Caco-2 (cell line): ENCODE results near the gene NDUFB3. TPM values are rescaled to one million over a fixed set of nuclear protein-coding genes. Genes with fewer than 3 reads are reported as not detected.
"Not testable (repeated sequence)": the region's sequence is repeated elsewhere in the genome, so short reads cannot be mapped to it uniquely, and the experiment has no call there.

Source experiments
- BruUV-seq: library from RNA; stranded (reverse); fragments of 400-500 nt; replicated peaks from 2 replicates; lab custom pipeline; 2021; lab: Mats Ljungman, UMichigan
- CTCF ChIA-PET: fragments of 300-600 bp; sonication (Branson Sonifier 250); formaldehyde crosslinking; loops from one replicate; lab custom pipeline; 2022; ENCODE audit warnings: antibody characterized with exemption; lab: Charles Lee
- POLR2A ChIA-PET: fragments of 300-600 bp; sonication (Branson Sonifier 250); formaldehyde crosslinking; loops from one replicate; lab custom pipeline; 2022; ENCODE audit warnings: antibody characterized with exemption; lab: Charles Lee
- DNase-seq, 2 experiments: peaks; one replicate each; pipeline versions ENCODE4 v3.0.0 to v3.0.0-alpha.2; 2020 to 2022
- H3K27me3 ChIP-seq: replicated peaks from 2 replicates; pipeline ENCODE4 v1.6.0; 2011; ENCODE audit warnings: low read length; ENCODE audit not compliant: control insufficient read depth, insufficient read depth
- H3K36me3 ChIP-seq: 2 replicates; pipeline ENCODE4 v1.5.1; 2011; ENCODE audit warnings: low read length; ENCODE audit not compliant: control insufficient read depth, insufficient read depth
- H3K4me1 ChIP-seq: fragments of 250-450 bp; sonication (Bioruptor Pico); 2 replicates; pipeline ENCODE4 v1.5.1; 2020; ENCODE audit warnings: mild to moderate bottlenecking
- H3K4me3 ChIP-seq: 2 replicates; pipeline ENCODE4 v1.5.1; 2011; ENCODE audit warnings: low read depth, mild to moderate bottlenecking, control low read depth, low read length
- H3K9me3 ChIP-seq: fragments of 250-450 bp; sonication (Bioruptor Pico); 2 replicates; pipeline ENCODE4 v1.5.1; 2020; ENCODE audit warnings: mild to moderate bottlenecking, moderate library complexity
- H3K27ac Mint-ChIP-seq: one replicate; pipeline ENCODE4 v1.8.0; 2022; ENCODE audit warnings: mixed read lengths; ENCODE audit not compliant: unreplicated experiment
- H3K27me3 Mint-ChIP-seq: one replicate; pipeline ENCODE4 v1.8.0; 2022; ENCODE audit warnings: mixed read lengths; ENCODE audit not compliant: insufficient read depth, unreplicated experiment
- H3K36me3 Mint-ChIP-seq: one replicate; pipeline ENCODE4 v1.8.0; 2022; ENCODE audit warnings: mild to moderate bottlenecking, mixed read lengths; ENCODE audit not compliant: insufficient read depth, unreplicated experiment
- H3K4me1 Mint-ChIP-seq: one replicate; pipeline ENCODE4 v1.8.0; 2022; ENCODE audit warnings: low read depth, mixed read lengths; ENCODE audit not compliant: unreplicated experiment
- H3K4me3 Mint-ChIP-seq: one replicate; pipeline ENCODE4 v1.8.0; 2022; ENCODE audit warnings: mild to moderate bottlenecking, moderate library complexity, mixed read lengths; ENCODE audit not compliant: unreplicated experiment
- H3K9me3 Mint-ChIP-seq: one replicate; pipeline ENCODE4 v1.8.0; 2022; ENCODE audit warnings: mixed read lengths; ENCODE audit not compliant: unreplicated experiment
- intact Hi-C: fragments of 100-400 bp; cut with micrococcal nuclease; formaldehyde crosslinking; loops from one replicate; pipeline ENCODE4 v1.10.0; 2022; ENCODE audit not compliant: unreplicated experiment
- total RNA-seq: library from RNA; stranded (reverse); gene quantifications from 2 replicates; pipeline ENCODE4 v1.2.3, GENCODE V29; 2022
- TF ChIP-seq, protein P1 (sequence below), 2 experiments: fragments of 200-600 bp in 1 of 2; IDR thresholded peaks; 1 replicate in 1 of 2; 2 replicates in 1 of 2; pipeline versions ENCODE4 v1.5.1 to v1.8.0; 2011 to 2022; ENCODE audit warnings: antibody characterized with exemption in 1 of 2, control low read depth in 1 of 2, inconsistent platforms in 1 of 2, low read depth in 1 of 2, low read length in 1 of 2, mild to moderate bottlenecking in 1 of 2, moderate library complexity in 1 of 2; ENCODE audit not compliant: insufficient read depth in 1 of 2, severe bottlenecking in 1 of 2, unreplicated experiment in 1 of 2

Gene NDUFB3
- total RNA-seq, 1 experiment from 2014 or later: 117 TPM

DNA sequence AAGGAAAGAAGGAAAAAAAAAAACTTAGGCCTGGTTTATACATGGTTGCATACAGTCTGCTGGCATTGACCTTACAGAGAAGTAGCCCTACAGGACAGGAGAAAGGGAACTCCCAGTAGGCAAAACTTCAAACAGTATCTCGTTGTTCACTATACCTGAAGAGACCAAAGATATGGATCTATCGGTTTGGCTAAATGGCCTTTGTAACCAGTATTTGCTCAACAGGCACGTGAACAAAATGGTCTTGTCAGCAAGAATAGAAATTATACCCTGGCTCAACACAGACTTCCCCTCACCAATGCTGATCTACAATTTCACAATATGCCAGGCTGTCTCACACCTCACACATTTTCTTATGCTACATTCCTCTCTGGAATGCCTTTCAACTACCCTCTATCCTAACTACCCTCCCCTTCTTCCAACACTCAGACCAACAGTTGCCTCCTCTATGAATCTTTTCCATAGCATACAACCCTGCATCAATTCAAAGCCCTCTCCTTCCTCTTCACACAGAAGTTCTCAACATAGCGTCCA is 14.0 kb upstream of the NDUFB3 start:
- no peak for DNase-seq
- CTCF ChIA-PET: no interaction called here
- intact Hi-C loops: no loop called here
- Histone ChIP-seq H3K27me3 (no peaks in the 10 kb centered on the region), H3K4me1 (peaks cover 30% of the 10 kb centered on the region), H3K9me3 (no peaks in the 10 kb centered on the region), H3K36me3 (no peaks in the 10 kb centered on the region), H3K4me3 (no peak overlapping the region)
- Mint-ChIP-seq H3K4me1 (peaks cover 18% of the 10 kb centered on the region), H3K9me3 (no peaks in the 10 kb centered on the region), H3K4me3 (no peak overlapping the region), H3K27ac (no peak overlapping the region), H3K36me3 (peaks cover 13% of the 10 kb centered on the region), H3K27me3 (no peaks in the 10 kb centered on the region)
- POLR2A ChIA-PET: no interaction called here
- BruUV-seq: no TSS peak
- TF ChIP-seq, protein P1, sequence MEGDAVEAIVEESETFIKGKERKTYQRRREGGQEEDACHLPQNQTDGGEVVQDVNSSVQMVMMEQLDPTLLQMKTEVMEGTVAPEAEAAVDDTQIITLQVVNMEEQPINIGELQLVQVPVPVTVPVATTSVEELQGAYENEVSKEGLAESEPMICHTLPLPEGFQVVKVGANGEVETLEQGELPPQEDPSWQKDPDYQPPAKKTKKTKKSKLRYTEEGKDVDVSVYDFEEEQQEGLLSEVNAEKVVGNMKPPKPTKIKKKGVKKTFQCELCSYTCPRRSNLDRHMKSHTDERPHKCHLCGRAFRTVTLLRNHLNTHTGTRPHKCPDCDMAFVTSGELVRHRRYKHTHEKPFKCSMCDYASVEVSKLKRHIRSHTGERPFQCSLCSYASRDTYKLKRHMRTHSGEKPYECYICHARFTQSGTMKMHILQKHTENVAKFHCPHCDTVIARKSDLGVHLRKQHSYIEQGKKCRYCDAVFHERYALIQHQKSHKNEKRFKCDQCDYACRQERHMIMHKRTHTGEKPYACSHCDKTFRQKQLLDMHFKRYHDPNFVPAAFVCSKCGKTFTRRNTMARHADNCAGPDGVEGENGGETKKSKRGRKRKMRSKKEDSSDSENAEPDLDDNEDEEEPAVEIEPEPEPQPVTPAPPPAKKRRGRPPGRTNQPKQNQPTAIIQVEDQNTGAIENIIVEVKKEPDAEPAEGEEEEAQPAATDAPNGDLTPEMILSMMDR (IDR thresholded peaks at IDR 0.05; ENCODE audit: insufficient read depth in 1 of 2, low read depth in 1 of 2, low read length in 1 of 2, severe bottlenecking in 1 of 2, unreplicated experiment in 1 of 2): no peak

DNA sequence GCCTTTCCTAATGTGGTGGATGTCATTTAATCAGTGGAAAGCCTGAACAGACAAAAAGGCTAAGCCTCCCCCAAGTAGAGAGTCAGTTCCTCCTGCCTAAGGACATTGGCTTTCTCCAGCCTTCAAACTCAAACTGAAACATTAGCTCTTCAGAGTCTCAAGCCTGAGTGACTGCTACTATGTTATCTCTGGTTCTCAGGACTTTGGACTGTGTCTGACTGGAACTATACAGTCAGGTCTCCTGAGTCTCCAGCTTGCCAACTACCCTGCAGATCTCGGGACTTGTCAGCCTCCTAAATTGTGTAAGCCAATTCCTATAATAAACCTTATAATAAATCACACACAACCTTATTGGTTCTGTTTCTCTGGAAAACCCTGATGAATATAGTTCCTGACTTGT is 12.9 kb upstream of the NDUFB3 start:
- peak in 1 of 2 experiments; percentile 19 for DNase-seq
- Histone ChIP-seq H3K36me3 (no peaks in the 10 kb centered on the region), H3K4me3 (no peak overlapping the region), H3K9me3 (no peaks in the 10 kb centered on the region), H3K4me1 (peaks cover 30% of the 10 kb centered on the region), H3K27me3 (no peaks in the 10 kb centered on the region)
- peaks cover 21% of the 10 kb centered on the region for H3K36me3 Mint-ChIP-seq
- H3K27me3 Mint-ChIP-seq: no peaks in the 10 kb centered on the region
- intact Hi-C loops: no loop called here
- CTCF ChIA-PET: interaction anchor here (0.6 to 1.3 kb wide), 4 partner anchors 10 to 158 kb away, joined by 3 to 10 read pairs (median 3); partner anchors contain the start of gene ORC2
- no TSS peak for BruUV-seq
- H3K27ac Mint-ChIP-seq: no peak overlapping the region
- TF ChIP-seq, protein P1 (IDR thresholded peaks at IDR 0.05; ENCODE audit: insufficient read depth in 1 of 2, low read depth in 1 of 2, low read length in 1 of 2, severe bottlenecking in 1 of 2, unreplicated experiment in 1 of 2): no peak
- POLR2A ChIA-PET: interaction anchor here (0.6 to 0.9 kb wide), 2 partner anchors 154 to 194 kb away, joined by 3 read pairs; partner anchors contain the start of gene CLK1
- H3K4me1 Mint-ChIP-seq: peaks cover 18% of the 10 kb centered on the region
- no peak overlapping the region for H3K4me3 Mint-ChIP-seq
- no peaks in the 10 kb centered on the region for H3K9me3 Mint-ChIP-seq

DNA sequence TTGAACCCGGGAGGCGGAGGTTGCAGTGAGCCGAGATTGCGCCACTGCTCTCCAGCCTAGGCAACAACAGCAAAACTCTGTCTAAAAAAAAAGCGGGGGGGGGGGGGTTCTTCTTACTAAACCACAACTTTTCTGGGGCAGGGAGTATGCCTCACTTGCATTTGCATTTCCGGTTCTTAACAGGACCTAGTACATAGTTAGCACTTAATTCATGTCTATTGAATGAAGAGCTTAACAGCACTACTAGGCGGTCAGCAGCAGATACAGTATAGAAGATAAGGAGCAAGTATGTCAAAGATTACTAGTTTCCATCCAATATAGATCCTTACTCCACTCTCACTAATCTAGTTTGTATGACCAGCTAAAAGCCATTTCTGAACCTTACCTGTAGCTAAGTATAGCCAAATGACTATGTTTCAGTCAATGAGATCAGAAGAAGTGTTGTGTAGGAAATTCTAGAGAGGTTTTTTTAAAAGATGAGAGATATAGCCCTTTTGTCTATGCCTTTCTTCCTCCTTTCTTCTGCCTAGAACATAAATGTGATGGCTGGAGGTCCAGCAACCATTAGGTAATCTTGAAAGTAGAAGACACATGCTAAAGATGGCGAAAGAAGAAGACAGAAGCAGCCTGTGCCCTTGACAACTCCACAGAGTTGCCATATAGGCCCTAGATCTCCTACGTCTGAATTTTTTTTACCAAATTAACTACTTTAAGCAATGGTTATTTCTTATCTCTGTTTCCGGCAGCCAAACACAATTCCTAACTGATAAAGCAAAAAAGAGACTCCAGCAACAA is 11.6 kb upstream of the NDUFB3 start:
- BruUV-seq: no TSS peak
- Histone ChIP-seq H3K36me3 (no peaks in the 10 kb centered on the region), H3K27me3 (no peaks in the 10 kb centered on the region), H3K9me3 (no peaks in the 10 kb centered on the region), H3K4me3 (no peak overlapping the region), H3K4me1 (peaks cover 30% of the 10 kb centered on the region)
- ChIA-PET CTCF (interaction anchor here (1.0 kb wide), 1 partner anchor 9 kb away, joined by 6 read pairs; no protein-coding TSS in a partner anchor), POLR2A (no interaction called here)
- TF ChIP-seq, protein P1 (IDR thresholded peaks at IDR 0.05; ENCODE audit: insufficient read depth in 1 of 2, low read depth in 1 of 2, low read length in 1 of 2, severe bottlenecking in 1 of 2, unreplicated experiment in 1 of 2): no peak
- no peak overlapping the region for H3K4me3 Mint-ChIP-seq
- no peak for DNase-seq
- peaks cover 21% of the 10 kb centered on the region for H3K36me3 Mint-ChIP-seq
- peaks cover 18% of the 10 kb centered on the region for H3K4me1 Mint-ChIP-seq
- no peak overlapping the region for H3K27ac Mint-ChIP-seq
- no peaks in the 10 kb centered on the region for H3K27me3 Mint-ChIP-seq
- intact Hi-C loops: no loop called here
- no peaks in the 10 kb centered on the region for H3K9me3 Mint-ChIP-seq

DNA sequence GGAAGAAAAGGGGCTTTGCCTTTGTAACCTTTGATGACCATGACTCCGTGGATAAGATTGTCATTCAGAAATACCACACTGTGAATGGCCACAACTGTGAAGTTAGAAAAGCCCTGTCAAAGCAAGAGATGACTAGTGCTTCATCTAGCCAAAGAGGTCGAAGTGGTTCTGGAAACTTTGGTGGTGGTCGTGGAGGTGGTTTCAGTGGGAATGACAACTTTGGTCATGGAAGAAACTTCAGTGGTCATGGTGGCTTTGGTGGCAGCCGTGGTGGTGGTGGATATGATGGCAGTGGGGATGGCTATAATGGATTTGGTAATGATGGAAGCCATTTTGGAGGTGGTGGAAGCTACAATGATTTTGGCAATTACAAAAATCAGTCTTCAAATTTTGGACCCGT is 8.3 kb upstream of the NDUFB3 start:
- H3K27me3 Mint-ChIP-seq, CTCF ChIA-PET, H3K4me3 Mint-ChIP-seq, intact Hi-C loops, H3K27me3 ChIP-seq, H3K36me3 ChIP-seq, H3K9me3 ChIP-seq, H3K9me3 Mint-ChIP-seq, H3K4me3 ChIP-seq, POLR2A ChIA-PET, H3K27ac Mint-ChIP-seq, BruUV-seq, DNase-seq: not testable (repeated sequence)
- peaks cover 13% of the 10 kb centered on the region for H3K4me1 ChIP-seq
- H3K4me1 Mint-ChIP-seq: peaks cover 10% of the 10 kb centered on the region
- H3K36me3 Mint-ChIP-seq: peaks cover 14% of the 10 kb centered on the region
